H9 (cell line): ENCODE measurements around the gene FARS2. TPM values are rescaled to one million over a fixed set of nuclear protein-coding genes. Genes with fewer than 3 reads are reported as not detected.

Experiments used
- DNase-seq: peaks from one replicate; pipeline ENCODE4 v3.0.0-alpha.2; 2017
- H2AFZ ChIP-seq: one replicate; pipeline ENCODE4 v1.6.1; 2013; ENCODE audit warnings: mild to moderate bottlenecking, low read length, control low read depth, moderate library complexity
- H2AK5ac ChIP-seq: 2 replicates; pipeline ENCODE4 v1.6.1; 2013; ENCODE audit warnings: low read length, control low read depth, mixed read lengths; ENCODE audit not compliant: insufficient read length
- H2BK120ac ChIP-seq: one replicate; pipeline ENCODE4 v1.6.1; 2013; ENCODE audit warnings: low read depth, mild to moderate bottlenecking, low read length, control low read depth, inconsistent platforms; ENCODE audit not compliant: poor library complexity, severe bottlenecking
- H2BK12ac ChIP-seq: 2 replicates; pipeline ENCODE4 v1.6.1; 2013; ENCODE audit warnings: low read length, control low read depth, mixed read lengths, low read depth; ENCODE audit not compliant: insufficient read length
- H2BK15ac ChIP-seq: 2 replicates; pipeline ENCODE4 v1.6.1; 2013; ENCODE audit warnings: low read depth, low read length, control low read depth
- H2BK20ac ChIP-seq: one replicate; pipeline ENCODE4 v1.6.1; 2013; ENCODE audit warnings: low read depth, mild to moderate bottlenecking, low read length, control low read depth, inconsistent platforms; ENCODE audit not compliant: poor library complexity, severe bottlenecking
- H2BK5ac ChIP-seq: 2 replicates; pipeline ENCODE4 v1.6.1; 2013; ENCODE audit warnings: low read length, control low read depth, mixed read lengths; ENCODE audit not compliant: insufficient read length
- H3K14ac ChIP-seq: 2 replicates; pipeline ENCODE4 v1.6.1; 2013; ENCODE audit warnings: low read length, control low read depth; ENCODE audit not compliant: insufficient read depth
- H3K18ac ChIP-seq: 2 replicates; pipeline ENCODE4 v1.6.1; 2013; ENCODE audit warnings: low read depth, mild to moderate bottlenecking, mixed read lengths, low read length, control low read depth; ENCODE audit not compliant: insufficient read length
- H3K23ac ChIP-seq: 2 replicates; pipeline ENCODE4 v1.6.1; 2013; ENCODE audit warnings: low read length, control low read depth, mixed read lengths, low read depth; ENCODE audit not compliant: insufficient read length
- H3K23me2 ChIP-seq: 2 replicates; pipeline ENCODE4 v1.6.1; 2013; ENCODE audit warnings: low read depth, mild to moderate bottlenecking, mixed read lengths, low read length, control low read depth; ENCODE audit not compliant: insufficient read length, poor library complexity, severe bottlenecking
- H3K27ac ChIP-seq: 2 replicates; pipeline ENCODE4 v1.5.1; 2013; ENCODE audit warnings: low read length, control low read depth, mixed read lengths, low read depth; ENCODE audit not compliant: insufficient read length
- H3K27me3 ChIP-seq: 2 replicates; pipeline ENCODE4 v1.6.1; 2013; ENCODE audit warnings: low read length, control low read depth, inconsistent platforms; ENCODE audit not compliant: insufficient read depth
- H3K4ac ChIP-seq: 2 replicates; pipeline ENCODE4 v1.6.1; 2013; ENCODE audit warnings: low read depth, mild to moderate bottlenecking, control low read depth, inconsistent platforms, low read length, moderate library complexity
- H3K4me1 ChIP-seq: 2 replicates; pipeline ENCODE4 v1.6.1; 2013; ENCODE audit warnings: low read length, control low read depth, inconsistent platforms; ENCODE audit not compliant: insufficient read depth
- H3K4me2 ChIP-seq: 2 replicates; pipeline ENCODE4 v1.6.1; 2013; ENCODE audit warnings: low read length, control low read depth, mixed read lengths; ENCODE audit not compliant: insufficient read length, insufficient read depth
- H3K56ac ChIP-seq: 2 replicates; pipeline ENCODE4 v1.6.1; 2013; ENCODE audit warnings: low read depth, mild to moderate bottlenecking, mixed read lengths, low read length, control low read depth; ENCODE audit not compliant: insufficient read length
- H3K79me1 ChIP-seq: 2 replicates; pipeline ENCODE4 v1.6.1; 2013; ENCODE audit warnings: low read depth, mild to moderate bottlenecking, moderate library complexity, low read length, control low read depth, inconsistent platforms; ENCODE audit not compliant: insufficient read depth, poor library complexity, severe bottlenecking
- H3K79me2 ChIP-seq: 2 replicates; pipeline ENCODE4 v1.6.1; 2013; ENCODE audit warnings: low read length, control low read depth, inconsistent platforms; ENCODE audit not compliant: insufficient read depth
- H3K9ac ChIP-seq: 2 replicates; pipeline ENCODE4 v1.6.1; 2013; ENCODE audit warnings: low read length, control low read depth, mixed read lengths; ENCODE audit not compliant: insufficient read length; ENCODE audit errors: extremely low read depth
- H3K9me3 ChIP-seq: one replicate; pipeline ENCODE4 v1.6.1; 2013; ENCODE audit warnings: low read depth, low read length, inconsistent platforms; ENCODE audit not compliant: control insufficient read depth
- H3T11ph ChIP-seq: one replicate; pipeline ENCODE4 v1.6.1; 2013; ENCODE audit warnings: mild to moderate bottlenecking, low read length, control low read depth, inconsistent platforms
- H4K20me1 ChIP-seq: one replicate; pipeline ENCODE4 v1.6.1; 2013; ENCODE audit not compliant: control insufficient read depth, insufficient read length, insufficient read depth
- H4K5ac ChIP-seq: 2 replicates; pipeline ENCODE4 v1.6.1; 2013; ENCODE audit warnings: low read depth, mild to moderate bottlenecking, mixed read lengths, low read length, control low read depth; ENCODE audit not compliant: insufficient read length
- H4K8ac ChIP-seq: replicated peaks from 2 replicates; pipeline ENCODE4 v1.6.1; 2013; ENCODE audit warnings: low read length, control low read depth, mixed read lengths, low read depth; ENCODE audit not compliant: insufficient read length
- H4K91ac ChIP-seq: 2 replicates; pipeline ENCODE4 v1.6.1; 2013; ENCODE audit warnings: low read depth, mild to moderate bottlenecking, moderate library complexity, mixed read lengths, low read length, control low read depth; ENCODE audit not compliant: insufficient read length
- H3K27ac Mint-ChIP-seq, 3 experiments: 2 replicates in 2 of 3; 3 replicates in 1 of 3; pipeline ENCODE4 v1.8.0; 2020 to 2021; ENCODE audit warnings: mixed read lengths in 3 of 3, mild to moderate bottlenecking in 1 of 3, moderate library complexity in 1 of 3
- H3K27me3 Mint-ChIP-seq: 2 replicates; pipeline ENCODE4 v1.8.0; 2021; ENCODE audit warnings: low read depth, mild to moderate bottlenecking, moderate library complexity, mixed read lengths
- H3K36me3 Mint-ChIP-seq, 3 experiments: 2 replicates in 2 of 3; 3 replicates in 1 of 3; pipeline ENCODE4 v1.8.0; 2020 to 2021; ENCODE audit warnings: low read depth in 3 of 3, mixed read lengths in 3 of 3; ENCODE audit not compliant: insufficient read depth in 1 of 3
- H3K4me1 Mint-ChIP-seq, 2 experiments: 2 replicates each; pipeline ENCODE4 v1.8.0; 2020; ENCODE audit warnings: mixed read lengths in 2 of 2
- H3K4me3 Mint-ChIP-seq, 2 experiments: 2 replicates in 1 of 2; 3 replicates in 1 of 2; pipeline ENCODE4 v1.8.0; 2020 to 2021; ENCODE audit warnings: mild to moderate bottlenecking in 2 of 2, mixed read lengths in 2 of 2, moderate library complexity in 1 of 2
- H3K9me3 Mint-ChIP-seq, 2 experiments: 2 replicates in 1 of 2; 3 replicates in 1 of 2; pipeline ENCODE4 v1.8.0; 2020; ENCODE audit warnings: mild to moderate bottlenecking in 2 of 2, mixed read lengths in 2 of 2, moderate library complexity in 1 of 2
- CTCF ChIP-seq: fragments of 200-600 bp; sonication (generic); conservative IDR thresholded peaks from 3 replicates; pipeline ENCODE4 v1.8.0; 2021; ENCODE audit warnings: antibody characterized with exemption, mild to moderate bottlenecking
- WGBS: extraction: QIAGEN DNeasy Blood & Tissue Kit; methylation state at CpG from one replicate; pipeline ENCODE4 v1.1.7; 2013; ENCODE audit warnings: missing lambda C conversion rate, low lambda C conversion rate, mixed read lengths; ENCODE audit not compliant: insufficient read length; ENCODE audit errors: extremely low coverage; 5-methylcytosine and 5-hydroxymethylcytosine counted together
- total RNA-seq: library from RNA; stranded (reverse); gene quantifications from 2 replicates; pipeline ENCODE4 v1.2.1, GENCODE V29; 2021

Gene FARS2
- total RNA-seq, 1 experiment from 2014 or later = 8.5 TPM

- H2BK120ac ChIP-seq = no peak overlapping the region
- no peak overlapping the region for H3K18ac ChIP-seq
- Mint-ChIP-seq H3K27ac (no peak overlapping the region), H3K9me3 (no peaks in the 10 kb centered on the region), H3K36me3 (no peaks in the 10 kb centered on the region; a peak in 1 of 7 replicates), H3K27me3 (no peaks in the 10 kb centered on the region), H3K4me1 (peaks cover 21 to 25% of the 10 kb centered on the region in 2 experiments), H3K4me3 (no peak overlapping the region)
- H3K79me2 ChIP-seq = no peaks in the 10 kb centered on the region
- H4K20me1 ChIP-seq = no peaks in the 10 kb centered on the region
- H2BK15ac ChIP-seq = no peak overlapping the region
- H4K8ac ChIP-seq = no peak overlapping the region
- H3K4me1 ChIP-seq = peaks cover 3% of the 10 kb centered on the region; the same call in 1 of the 2 replicates
- H3K4ac ChIP-seq = no peak overlapping the region
- H2BK12ac ChIP-seq = no peak overlapping the region
- H3K56ac ChIP-seq = no peak overlapping the region
- no peaks in the 10 kb centered on the region for H3K27me3 ChIP-seq
- no peak overlapping the region for H4K91ac ChIP-seq
- no peak overlapping the region for H3K4me2 ChIP-seq
- no peak overlapping the region for H2AFZ ChIP-seq
- no peak overlapping the region for H3K27ac ChIP-seq
- no peak overlapping the region for H2BK20ac ChIP-seq
- H2BK5ac ChIP-seq = no peak overlapping the region
- no peak for TF ChIP-seq CTCF
- no peaks in the 10 kb centered on the region for H3K9me3 ChIP-seq
- H3K23me2 ChIP-seq = no peaks in the 10 kb centered on the region
- WGBS = no CpG with 5 or more reads among the region's 3 CpGs
- H3K79me1 ChIP-seq = peaks cover 3% of the 10 kb centered on the region
- no peak overlapping the region for H2AK5ac ChIP-seq
- H3T11ph ChIP-seq = no peak overlapping the region
- DNase-seq = no peak
- H3K9ac ChIP-seq = no peak overlapping the region
- H3K14ac ChIP-seq = no peak overlapping the region
- H4K5ac ChIP-seq = no peak overlapping the region
- no peak overlapping the region for H3K23ac ChIP-seq
Observed at GRCh38 chr6:5229356-5229755, 32.0 kb upstream of the FARS2 start.
